Lower lobe of right lung (tissue), 2 donors: Measurements from ENCODE around the gene SOX5. TPM values are rescaled to one million over a fixed set of nuclear protein-coding genes. Genes with fewer than 3 reads are reported as not detected.
"Not testable (repeated sequence)": the region's sequence is repeated elsewhere in the genome, so short reads cannot be mapped to it uniquely, and the experiment has no call there.

Experiments
- ATAC-seq, 2 donors: fragments of 200-7000 bp; cut with Tn5 transposase; one replicate each; pipeline ENCODE4 v1.9.1; 2020 to 2022; ENCODE audit warnings: mild to moderate bottlenecking in 2 of 2, moderate library complexity in 2 of 2
- DNase-seq: peaks from one replicate; pipeline ENCODE4 v3.0.0-alpha.2; 2020
- H3K27ac ChIP-seq: fragments of 200-600 bp; one replicate; pipeline ENCODE4 v1.8.0; 2022
- H3K27me3 ChIP-seq: fragments of 200-600 bp; one replicate; pipeline ENCODE4 v1.8.0; 2022; ENCODE audit warnings: low read depth
- H3K36me3 ChIP-seq: fragments of 200-600 bp; one replicate; pipeline ENCODE4 v1.8.0; 2022; ENCODE audit warnings: mild to moderate bottlenecking
- H3K4me1 ChIP-seq: fragments of 200-600 bp; one replicate; pipeline ENCODE4 v1.8.0; 2022
- H3K4me3 ChIP-seq: fragments of 200-600 bp; one replicate; pipeline ENCODE4 v1.8.0; 2022; ENCODE audit warnings: mild to moderate bottlenecking
- H3K9me3 ChIP-seq: fragments of 200-600 bp; one replicate; pipeline ENCODE4 v1.8.0; 2022
- CTCF ChIP-seq: fragments of 200-600 bp; IDR thresholded peaks from one replicate; pipeline ENCODE4 v1.8.0; 2022; ENCODE audit warnings: antibody characterized with exemption, mild to moderate bottlenecking
- intact Hi-C: fragments of 100-400 bp; cut with DNase I; formaldehyde crosslinking; loops from one replicate; pipeline ENCODE4 v1.11.0; 2022
- total RNA-seq: library from RNA; stranded (reverse); fragmentation: NEBNext Ultra II Directional; extraction: Animal tissue kit (Norgen Biotek cat#: 25700); gene quantifications from one replicate; pipeline ENCODE4 v1.2.1, GENCODE V29; 2021
- donor health status: DM: no; HTN: yes; CAD: no; lungs with severe emphysema.

SOX5 gene
- total RNA-seq, 1 donor from 2014 or later: 14.0 TPM

- no peak for TF ChIP-seq CTCF
- Histone ChIP-seq H3K4me3 (no peak overlapping the region), H3K27ac (no peak overlapping the region), H3K36me3 (no peaks in the 10 kb centered on the region), H3K4me1 (no peaks in the 10 kb centered on the region), H3K27me3 (no peaks in the 10 kb centered on the region), H3K9me3 (no peaks in the 10 kb centered on the region)
- DNase-seq (no peak), ATAC-seq (no peak)
- intact Hi-C loops: no loop called here
Observed at GRCh38 chr12:23824358-23824757, 125.1 kb downstream of the SOX5 start.

- ATAC-seq, H3K9me3 ChIP-seq, H3K27me3 ChIP-seq, intact Hi-C loops, DNase-seq, H3K36me3 ChIP-seq, H3K4me1 ChIP-seq, H3K4me3 ChIP-seq, H3K27ac ChIP-seq: not testable (repeated sequence)
Observed at GRCh38 chr12:23822883-23823282, 126.6 kb downstream of the SOX5 start.

- no peaks in the 10 kb centered on the region for H3K36me3 ChIP-seq
- no peak for DNase-seq
- H3K27ac ChIP-seq: no peak overlapping the region
- intact Hi-C loops: no loop called here
- ATAC-seq: no peak
- no peaks in the 10 kb centered on the region for H3K27me3 ChIP-seq
- H3K4me3 ChIP-seq: no peak overlapping the region
- no peak for TF ChIP-seq CTCF
- H3K9me3 ChIP-seq: no peaks in the 10 kb centered on the region
- no peaks in the 10 kb centered on the region for H3K4me1 ChIP-seq
Observed at GRCh38 chr12:23817345-23817744, 132.1 kb downstream of the SOX5 start.

- intact Hi-C loops: no loop called here
- H3K36me3 ChIP-seq: no peaks in the 10 kb centered on the region
- no peaks in the 10 kb centered on the region for H3K27me3 ChIP-seq
- TF ChIP-seq CTCF: no peak
- no peak overlapping the region for H3K27ac ChIP-seq
- H3K4me1 ChIP-seq: no peaks in the 10 kb centered on the region
- H3K4me3 ChIP-seq: no peak overlapping the region
- ATAC-seq: no peak
- H3K9me3 ChIP-seq: no peaks in the 10 kb centered on the region
- DNase-seq: no peak
Observed at GRCh38 chr12:23816394-23816851, 133.0 kb downstream of the SOX5 start.

- no peaks in the 10 kb centered on the region for H3K27me3 ChIP-seq
- no peak for ATAC-seq
- H3K9me3 ChIP-seq: no peaks in the 10 kb centered on the region
- no peaks in the 10 kb centered on the region for H3K36me3 ChIP-seq
- intact Hi-C loops: no loop called here
- H3K27ac ChIP-seq: no peak overlapping the region
- no peak overlapping the region for H3K4me3 ChIP-seq
- no peak for DNase-seq
- no peaks in the 10 kb centered on the region for H3K4me1 ChIP-seq
- TF ChIP-seq CTCF: no peak
Observed at GRCh38 chr12:23815810-23816209, 133.7 kb downstream of the SOX5 start.

- H3K4me1 ChIP-seq: no peaks in the 10 kb centered on the region
- no peaks in the 10 kb centered on the region for H3K9me3 ChIP-seq
- H3K27ac ChIP-seq: no peak overlapping the region
- intact Hi-C loops: no loop called here
- DNase-seq (no peak), ATAC-seq (no peak)
- TF ChIP-seq CTCF: no peak
- H3K36me3 ChIP-seq: no peaks in the 10 kb centered on the region
- H3K27me3 ChIP-seq: no peaks in the 10 kb centered on the region
- H3K4me3 ChIP-seq: no peak overlapping the region
Observed at GRCh38 chr12:23813206-23813605, 136.3 kb downstream of the SOX5 start.
